Vagina (tissue), 2 donors: ENCODE data around the gene CERCAM. TPM values are rescaled to one million over a fixed set of nuclear protein-coding genes. Genes with fewer than 3 reads are reported as not detected.

Source experiments
- DNase-seq, 2 donors: peaks; one replicate each; pipeline ENCODE4 v3.0.0-alpha.2; 2017; ENCODE audit errors: extremely low spot score in 2 of 2
- H3K27ac ChIP-seq: fragments of 200-600 bp; sonication (generic); one replicate; pipeline ENCODE4 v1.5.1; 2019
- H3K27me3 ChIP-seq: fragments of 200-600 bp; sonication (generic); one replicate; pipeline ENCODE4 v1.5.1; 2019
- H3K36me3 ChIP-seq, 2 donors: fragments of 200-600 bp; sonication (generic); one replicate each; pipeline ENCODE4 v1.5.1; 2017 to 2019
- H3K4me1 ChIP-seq: fragments of 200-600 bp; sonication (generic); one replicate; pipeline ENCODE4 v1.5.1; 2019
- H3K4me3 ChIP-seq, 2 donors: fragments of 200-600 bp; sonication (generic); 1 replicate in 1 of 2; 2 replicates in 1 of 2; pipeline ENCODE4 v1.5.1; 2016 to 2019
- H3K9me3 ChIP-seq: fragments of 200-600 bp; sonication (generic); one replicate; pipeline ENCODE4 v1.5.1; 2019
- CTCF ChIP-seq, 3 experiments: fragments of 450-650 bp in 2 of 3; fragments of 200-600 bp in 1 of 3; sonication (generic) in 1 of 3; IDR thresholded peaks; one replicate each; pipeline ENCODE4 v1.5.1; 2017 to 2019; ENCODE audit warnings: antibody characterized with exemption in 3 of 3, mild to moderate bottlenecking in 2 of 3, moderate library complexity in 2 of 3
- POLR2A ChIP-seq, 2 donors: fragments of 450-650 bp; IDR thresholded peaks; one replicate each; pipeline ENCODE4 v1.6.1; 2017; ENCODE audit warnings: antibody characterized with exemption in 2 of 2, mild to moderate bottlenecking in 2 of 2, moderate library complexity in 2 of 2
- POLR2AphosphoS5 ChIP-seq, 2 donors: sonication (generic); formaldehyde crosslinking; IDR thresholded peaks; one replicate each; pipeline ENCODE4 v1.9.0; 2017; ENCODE audit warnings: antibody characterized with exemption in 2 of 2, mild to moderate bottlenecking in 2 of 2, low read depth in 1 of 2; ENCODE audit not compliant: insufficient read depth in 1 of 2
- intact Hi-C: fragments of 100-400 bp; cut with DNase I; formaldehyde crosslinking; loops from one replicate; pipeline ENCODE4 v1.15.1; 2023
- total RNA-seq: library from RNA; depleted of rRNA; stranded (reverse); fragments of >200 nt; gene quantifications from one replicate; pipeline ENCODE4 v1.2.3, GENCODE V29; 2016

CERCAM gene
- total RNA-seq, 1 donor from 2014 or later, result 36.1 TPM

- H3K27me3 ChIP-seq, result no peaks in the 10 kb centered on the region
- intact Hi-C loops, result no loop called here
- H3K4me1 ChIP-seq, result peaks cover 21% of the 10 kb centered on the region
- no peak for DNase-seq
- no peak overlapping the region for H3K4me3 ChIP-seq
- H3K36me3 ChIP-seq, result peaks cover 0 to 6% of the 10 kb centered on the region in 2 donors
- no peaks in the 10 kb centered on the region for H3K9me3 ChIP-seq
- TF ChIP-seq POLR2A (IDR thresholded peaks at IDR 0.05), result no peak
- no peak for TF ChIP-seq CTCF (IDR thresholded peaks at IDR 0.05)
- TF ChIP-seq POLR2AphosphoS5 (IDR thresholded peaks at IDR 0.05; ENCODE audit: insufficient read depth in 1 of 2, low read depth in 1 of 2), result no peak
- H3K27ac ChIP-seq, result no peak overlapping the region
Measured at GRCh38 chr9:128424268-128424780, 3.7 kb downstream of the CERCAM start.

GRCh38 chr9:128428644-128429512, 8.2 kb downstream of the CERCAM start:
- intact Hi-C loops, result no loop called here
- DNase-seq, result no peak
- no peak overlapping the region for H3K27ac ChIP-seq
- H3K4me3 ChIP-seq, result no peak overlapping the region
- TF ChIP-seq POLR2A (IDR thresholded peaks at IDR 0.05) (no peak), CTCF (IDR thresholded peaks at IDR 0.05) (no peak), POLR2AphosphoS5 (IDR thresholded peaks at IDR 0.05; ENCODE audit: insufficient read depth in 1 of 2, low read depth in 1 of 2) (no peak)
- H3K4me1 ChIP-seq, result no peaks in the 10 kb centered on the region
- H3K36me3 ChIP-seq, result peaks cover 0 to 6% of the 10 kb centered on the region in 2 donors
- H3K9me3 ChIP-seq, result no peaks in the 10 kb centered on the region
- no peaks in the 10 kb centered on the region for H3K27me3 ChIP-seq

GRCh38 chr9:128429513-128430086, 8.9 kb downstream of the CERCAM start:
- TF ChIP-seq POLR2A (IDR thresholded peaks at IDR 0.05) (no peak), CTCF (IDR thresholded peaks at IDR 0.05) (no peak), POLR2AphosphoS5 (IDR thresholded peaks at IDR 0.05; ENCODE audit: insufficient read depth in 1 of 2, low read depth in 1 of 2) (no peak)
- H3K4me3 ChIP-seq, result no peak overlapping the region
- no peak for DNase-seq
- intact Hi-C loops, result loop anchor here (10.0 kb wide), 1 partner anchor 65 kb away; no protein-coding TSS in a partner anchor
- no peaks in the 10 kb centered on the region for H3K9me3 ChIP-seq
- H3K27me3 ChIP-seq, result no peaks in the 10 kb centered on the region
- H3K4me1 ChIP-seq, result no peaks in the 10 kb centered on the region
- peaks cover 0 to 6% of the 10 kb centered on the region in 2 donors for H3K36me3 ChIP-seq
- no peak overlapping the region for H3K27ac ChIP-seq

- Histone ChIP-seq H3K4me1 (no peaks in the 10 kb centered on the region), H3K36me3 (no peaks in the 10 kb centered on the region), H3K9me3 (no peaks in the 10 kb centered on the region), H3K27me3 (no peaks in the 10 kb centered on the region), H3K27ac (no peak overlapping the region), H3K4me3 (no peak overlapping the region)
- intact Hi-C loops, result loop anchor here (10.0 kb wide), 1 partner anchor 64 kb away; no protein-coding TSS in a partner anchor
- TF ChIP-seq POLR2AphosphoS5 (IDR thresholded peaks at IDR 0.05; ENCODE audit: insufficient read depth in 1 of 2, low read depth in 1 of 2) (no peak), POLR2A (IDR thresholded peaks at IDR 0.05) (no peak), CTCF (IDR thresholded peaks at IDR 0.05) (no peak)
- no peak for DNase-seq
Measured at GRCh38 chr9:128431207-128431606, 10.6 kb downstream of the CERCAM start.
